HL-60 (cell line): Measurements from ENCODE around the gene NKX1-1.

Source experiments
- DNase-seq, 2 experiments: peaks; one replicate each; pipeline ENCODE4 v3.0.0-alpha.2; 2010 to 2020; ENCODE audit warnings: low read depth in 1 of 2, low spot score in 1 of 2
- H3K27ac ChIP-seq: fragments of 250-450 bp; sonication (Bioruptor Pico); replicated peaks from 2 replicates; pipeline ENCODE4 v1.5.1; 2020; ENCODE audit warnings: mild to moderate bottlenecking, moderate library complexity
- H3K27me3 ChIP-seq: fragments of 250-450 bp; sonication (Bioruptor Pico); 2 replicates; pipeline ENCODE4 v1.5.1; 2021; ENCODE audit warnings: mild to moderate bottlenecking, moderate library complexity; ENCODE audit not compliant: insufficient read depth, poor library complexity, severe bottlenecking
- H3K4me3 ChIP-seq: replicated peaks from 2 replicates; pipeline ENCODE4 v1.5.1; 2011; ENCODE audit warnings: mild to moderate bottlenecking, control low read depth, low read length; ENCODE audit not compliant: insufficient read depth
- CTCF ChIP-seq: IDR thresholded peaks from one replicate; pipeline ENCODE4 v1.5.1; 2011; ENCODE audit warnings: low read length, control low read depth, inconsistent platforms; ENCODE audit not compliant: insufficient read depth
- GABPA ChIP-seq: IDR thresholded peaks from 2 replicates; pipeline ENCODE4 v1.6.1; 2012; ENCODE audit warnings: low read depth
- POLR2AphosphoS5 ChIP-seq: IDR thresholded peaks from 2 replicates; pipeline ENCODE4 v1.6.1; 2012; ENCODE audit warnings: low read depth
- REST ChIP-seq: IDR thresholded peaks from 2 replicates; pipeline ENCODE4 v1.6.1; 2012; ENCODE audit warnings: low read depth; ENCODE audit not compliant: insufficient replicate concordance
- SPI1 ChIP-seq: IDR thresholded peaks from 2 replicates; pipeline ENCODE4 v1.6.1; 2012; ENCODE audit warnings: low read depth, mild to moderate bottlenecking, borderline replicate concordance

The NKX1-1 gene

GRCh38 chr4:1377606-1378261 is 28.5 kb downstream of the NKX1-1 start:
- no peaks in the 10 kb centered on the region for H3K27me3 ChIP-seq
- no peak overlapping the region for H3K4me3 ChIP-seq
- DNase-seq: no peak
- H3K27ac ChIP-seq: no peak overlapping the region
- TF ChIP-seq SPI1 (no peak), CTCF (no peak), POLR2AphosphoS5 (no peak), GABPA (no peak), REST (no peak)

GRCh38 chr4:1376841-1377605 is 29.2 kb downstream of the NKX1-1 start:
- TF ChIP-seq SPI1 (no peak), POLR2AphosphoS5 (no peak), REST (no peak), CTCF (no peak), GABPA (no peak)
- DNase-seq: no peak
- Histone ChIP-seq H3K4me3 (no peak overlapping the region), H3K27me3 (no peaks in the 10 kb centered on the region), H3K27ac (no peak overlapping the region)

GRCh38 chr4:1376391-1376840 is 29.8 kb downstream of the NKX1-1 start:
- no peak for TF ChIP-seq REST
- TF ChIP-seq SPI1: no peak
- TF ChIP-seq CTCF: no peak
- TF ChIP-seq POLR2AphosphoS5: no peak
- no peak for TF ChIP-seq GABPA
- no peak for DNase-seq
- H3K27me3 ChIP-seq: no peaks in the 10 kb centered on the region
- H3K27ac ChIP-seq: no peak overlapping the region
- H3K4me3 ChIP-seq: no peak overlapping the region
